PFSK-1 (cell line): ENCODE results near the gene BBS12.

Experiments used
- FOXP2 ChIP-seq: optimal IDR thresholded peaks from 2 replicates; pipeline ENCODE3; 2011; ENCODE audit warnings: borderline replicate concordance, control low read depth, inconsistent platforms; ENCODE audit not compliant: insufficient read depth; ENCODE audit errors: extremely low read length, extremely low read depth
- POLR2AphosphoS5 ChIP-seq: IDR thresholded peaks from 2 replicates; pipeline ENCODE4 v1.6.1; 2012; ENCODE audit warnings: low read depth, mild to moderate bottlenecking, control low read depth, low read length, moderate library complexity
- SIN3A ChIP-seq: IDR thresholded peaks from 2 replicates; pipeline ENCODE4 v1.6.1; 2012; ENCODE audit warnings: mild to moderate bottlenecking, low read length, moderate library complexity, borderline replicate concordance; ENCODE audit not compliant: insufficient read depth
- TAF1 ChIP-seq: IDR thresholded peaks from 2 replicates; pipeline ENCODE4 v1.6.1; 2012; ENCODE audit warnings: low read length, control low read depth, borderline replicate concordance; ENCODE audit not compliant: insufficient read depth
- TF ChIP-seq, protein P1 (sequence below), 2 experiments: IDR thresholded peaks; 2 replicates each; pipeline versions ENCODE4 v1.6.1 to v1.8.0; 2011 to 2012; ENCODE audit warnings: low read depth in 2 of 2, low read length in 2 of 2, control low read depth in 1 of 2, inconsistent platforms in 1 of 2, mild to moderate bottlenecking in 1 of 2, moderate library complexity in 1 of 2; ENCODE audit not compliant: insufficient read depth in 1 of 2

BBS12 gene

DNA sequence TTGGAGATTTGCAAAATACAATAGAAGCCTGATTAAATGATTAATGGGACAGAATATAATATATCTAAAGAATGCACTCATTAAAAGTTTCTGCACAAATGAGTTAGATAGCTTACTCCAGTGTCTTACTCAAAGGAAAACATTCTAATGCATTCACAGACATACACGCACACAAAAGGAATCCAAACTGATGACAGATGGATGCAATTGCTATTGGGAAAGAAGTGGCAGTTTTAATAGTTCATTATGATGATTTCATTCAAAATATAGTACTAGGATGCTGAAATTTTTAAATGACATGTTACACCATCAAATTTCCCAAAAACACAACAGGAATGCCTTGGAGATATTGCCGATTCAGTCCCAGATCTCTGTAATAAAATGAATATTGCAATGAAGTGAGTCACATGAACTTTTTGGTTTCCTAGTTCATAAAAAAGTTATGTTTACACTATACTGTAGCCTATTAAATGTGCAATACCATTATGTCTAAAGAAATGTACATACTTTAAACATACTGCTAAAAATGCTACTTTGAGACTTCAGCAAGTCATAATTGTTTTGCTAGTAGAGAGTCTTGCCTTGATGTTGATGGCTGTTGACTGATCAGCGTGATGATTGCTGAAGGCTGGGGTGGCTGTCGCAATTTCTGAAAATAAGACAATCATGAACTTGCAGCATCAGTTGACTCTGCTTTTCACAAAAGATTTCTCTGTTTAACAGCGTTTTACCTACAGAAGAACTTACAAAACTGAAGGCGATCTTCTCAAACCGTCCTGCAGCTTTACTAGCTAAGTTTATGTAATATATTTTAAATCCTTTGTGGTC is 45.6 kb downstream of the BBS12 start:
- TF ChIP-seq, protein P1, sequence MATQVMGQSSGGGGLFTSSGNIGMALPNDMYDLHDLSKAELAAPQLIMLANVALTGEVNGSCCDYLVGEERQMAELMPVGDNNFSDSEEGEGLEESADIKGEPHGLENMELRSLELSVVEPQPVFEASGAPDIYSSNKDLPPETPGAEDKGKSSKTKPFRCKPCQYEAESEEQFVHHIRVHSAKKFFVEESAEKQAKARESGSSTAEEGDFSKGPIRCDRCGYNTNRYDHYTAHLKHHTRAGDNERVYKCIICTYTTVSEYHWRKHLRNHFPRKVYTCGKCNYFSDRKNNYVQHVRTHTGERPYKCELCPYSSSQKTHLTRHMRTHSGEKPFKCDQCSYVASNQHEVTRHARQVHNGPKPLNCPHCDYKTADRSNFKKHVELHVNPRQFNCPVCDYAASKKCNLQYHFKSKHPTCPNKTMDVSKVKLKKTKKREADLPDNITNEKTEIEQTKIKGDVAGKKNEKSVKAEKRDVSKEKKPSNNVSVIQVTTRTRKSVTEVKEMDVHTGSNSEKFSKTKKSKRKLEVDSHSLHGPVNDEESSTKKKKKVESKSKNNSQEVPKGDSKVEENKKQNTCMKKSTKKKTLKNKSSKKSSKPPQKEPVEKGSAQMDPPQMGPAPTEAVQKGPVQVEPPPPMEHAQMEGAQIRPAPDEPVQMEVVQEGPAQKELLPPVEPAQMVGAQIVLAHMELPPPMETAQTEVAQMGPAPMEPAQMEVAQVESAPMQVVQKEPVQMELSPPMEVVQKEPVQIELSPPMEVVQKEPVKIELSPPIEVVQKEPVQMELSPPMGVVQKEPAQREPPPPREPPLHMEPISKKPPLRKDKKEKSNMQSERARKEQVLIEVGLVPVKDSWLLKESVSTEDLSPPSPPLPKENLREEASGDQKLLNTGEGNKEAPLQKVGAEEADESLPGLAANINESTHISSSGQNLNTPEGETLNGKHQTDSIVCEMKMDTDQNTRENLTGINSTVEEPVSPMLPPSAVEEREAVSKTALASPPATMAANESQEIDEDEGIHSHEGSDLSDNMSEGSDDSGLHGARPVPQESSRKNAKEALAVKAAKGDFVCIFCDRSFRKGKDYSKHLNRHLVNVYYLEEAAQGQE (IDR thresholded peaks at IDR 0.05; ENCODE audit: insufficient read depth in 1 of 2, low read depth in 2 of 2, low read length in 2 of 2): no peak
- no peak for TF ChIP-seq POLR2AphosphoS5
- TF ChIP-seq FOXP2: no peak
- TF ChIP-seq SIN3A: no peak
- no peak for TF ChIP-seq TAF1

DNA sequence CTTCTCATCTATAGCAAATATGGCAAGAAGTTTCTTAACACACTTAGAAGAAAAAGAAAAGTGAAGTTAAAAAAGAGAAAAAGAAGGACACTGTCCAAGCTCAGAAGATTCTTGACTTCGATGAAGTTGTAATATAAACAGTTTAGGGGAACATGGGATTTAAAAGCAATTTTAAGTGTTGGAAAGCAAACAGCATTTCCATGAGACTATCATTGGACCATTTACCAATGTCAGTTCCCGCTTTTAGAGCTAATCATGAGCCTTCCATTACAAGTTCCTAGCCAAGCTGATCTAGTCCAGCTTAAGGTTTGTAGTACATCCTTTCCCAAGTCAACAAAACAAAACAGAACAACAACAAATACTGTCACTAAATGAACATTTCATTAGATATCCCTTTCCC is 49.0 kb downstream of the BBS12 start:
- TF ChIP-seq TAF1 (no peak), POLR2AphosphoS5 (no peak), SIN3A (no peak), FOXP2 (no peak)
- TF ChIP-seq, protein P1 (IDR thresholded peaks at IDR 0.05; ENCODE audit: insufficient read depth in 1 of 2, low read depth in 2 of 2, low read length in 2 of 2): no peak

DNA sequence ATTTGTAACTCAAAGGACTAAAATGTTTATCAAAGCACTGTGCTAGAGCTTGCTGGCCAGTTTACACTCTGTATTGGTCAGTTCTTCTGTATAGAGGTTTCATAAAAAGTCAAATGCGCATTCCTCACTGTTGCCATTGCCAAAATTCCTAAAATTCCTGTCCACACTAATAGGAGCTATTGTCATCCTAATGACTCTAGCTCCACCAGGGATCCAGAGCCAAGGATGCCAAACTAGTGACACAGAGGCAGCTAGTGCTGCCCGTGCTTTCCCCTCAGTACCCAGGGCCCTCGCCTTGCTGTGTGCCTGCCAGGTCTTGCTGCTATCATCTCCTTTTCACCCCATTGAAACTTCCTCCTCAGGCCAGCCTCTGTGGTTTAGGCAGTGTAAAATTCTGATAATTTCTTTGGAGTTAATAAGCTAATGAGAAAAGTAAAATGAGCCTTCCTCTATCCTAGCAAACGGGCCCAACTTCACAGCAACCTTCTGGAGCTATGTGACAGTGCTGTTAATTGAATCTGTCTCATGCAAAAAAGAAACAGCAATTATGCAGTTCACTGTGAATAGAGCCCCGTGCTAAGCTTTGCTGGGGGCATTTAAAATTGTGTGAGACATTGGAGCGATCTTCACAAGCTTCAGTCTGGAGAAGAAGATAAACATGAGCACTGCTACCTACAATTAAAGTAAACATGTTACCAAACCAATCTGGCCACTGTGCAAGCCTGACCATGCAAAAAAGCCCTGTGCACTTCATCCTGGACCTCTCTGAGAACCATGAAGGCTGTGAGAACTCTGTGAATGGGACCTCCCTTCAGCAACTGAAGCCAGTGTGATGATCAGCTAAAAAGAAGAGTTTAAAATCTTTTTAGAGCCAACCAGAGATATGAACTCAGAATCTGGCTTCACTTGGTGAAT is 51.1 kb downstream of the BBS12 start:
- TF ChIP-seq, protein P1 (IDR thresholded peaks at IDR 0.05; ENCODE audit: insufficient read depth in 1 of 2, low read depth in 2 of 2, low read length in 2 of 2): no peak
- TF ChIP-seq POLR2AphosphoS5 (no peak), FOXP2 (no peak), SIN3A (no peak), TAF1 (no peak)

DNA sequence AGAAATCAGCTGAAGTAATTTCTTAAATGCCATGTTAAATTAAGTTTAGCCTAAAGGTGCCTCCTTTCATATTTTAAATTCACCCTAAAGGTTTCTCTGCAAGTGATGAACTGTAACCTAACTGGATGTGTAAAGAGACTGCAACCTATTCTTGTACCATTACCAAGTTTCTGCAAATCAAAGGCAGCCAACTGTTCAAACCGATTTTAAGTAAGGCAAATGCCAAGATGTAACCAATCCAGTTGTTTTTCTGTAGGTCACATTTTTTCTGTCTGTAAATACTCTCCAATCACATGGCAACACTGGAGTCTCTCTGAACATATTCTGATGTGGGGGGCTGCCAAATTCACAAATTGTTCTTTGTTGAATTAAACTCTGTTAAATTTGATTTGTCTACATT is 51.8 kb downstream of the BBS12 start:
- no peak for TF ChIP-seq FOXP2
- TF ChIP-seq, protein P1 (IDR thresholded peaks at IDR 0.05; ENCODE audit: insufficient read depth in 1 of 2, low read depth in 2 of 2, low read length in 2 of 2): no peak
- TF ChIP-seq TAF1: no peak
- TF ChIP-seq POLR2AphosphoS5: no peak
- no peak for TF ChIP-seq SIN3A
